Measurements from ENCODE around the gene NOA1. TPM values are rescaled to one million over a fixed set of nuclear protein-coding genes. Genes with fewer than 3 reads are reported as not detected.

The NOA1 gene
- total and polyA plus RNA-seq, 2 of the 8 experiments (the other 6 are each of a cell fraction or from before 2014, with no cell fraction given), result 24.3 to 28.1 TPM

DNA sequence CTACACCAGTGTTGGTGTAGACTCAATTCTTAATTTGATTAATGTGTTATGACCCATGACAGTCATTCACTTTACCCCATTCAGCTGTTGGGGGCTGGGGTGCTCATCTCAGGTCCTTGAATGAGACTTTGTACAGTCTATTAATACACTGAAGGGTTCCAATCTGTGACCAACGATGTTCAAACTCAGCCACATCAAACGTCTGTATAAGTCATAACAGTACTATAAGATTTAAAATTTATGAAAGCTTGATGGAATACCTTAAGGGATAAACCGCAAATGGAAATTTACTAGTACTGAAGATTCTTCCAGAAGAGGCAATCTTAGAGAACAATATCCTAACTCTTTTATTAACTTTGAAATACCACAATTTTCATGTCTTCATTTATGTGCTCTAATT is 36.0 kb downstream of the NOA1 start:
- Histone ChIP-seq H3K79me1 (ENCODE audit: low read depth, low read length) (no peaks in the 10 kb centered on the region), H4K20me1 (replicated peaks in 1 of 2; ENCODE audit: control insufficient read depth in 1 of 2, insufficient read depth in 2 of 2, low read length in 2 of 2) (no peaks in the 10 kb centered on the region), H2AK5ac (ENCODE audit: low read depth, low read length) (no peak overlapping the region), H3K4ac (replicated peaks; ENCODE audit: insufficient read length, low read depth, low read length) (no peak overlapping the region), H2BK20ac (ENCODE audit: low read length) (no peak overlapping the region), H2BK12ac (ENCODE audit: low read depth, low read length) (no peak overlapping the region), H2BK5ac (ENCODE audit: low read depth, low read length) (no peak overlapping the region), H4K8ac (ENCODE audit: extremely low read depth, insufficient read depth, low read length) (no peak overlapping the region), H2BK120ac (replicated peaks; ENCODE audit: low read depth, low read length) (no peak overlapping the region), H4K5ac (ENCODE audit: insufficient read length, low read depth, low read length) (no peak overlapping the region), H2AFZ (ENCODE audit: low read length) (no peak overlapping the region), H3K27ac (ENCODE audit: low read depth, low read length) (no peak overlapping the region), H3K23me2 (ENCODE audit: low read depth, low read length) (no peaks in the 10 kb centered on the region), H3K23ac (ENCODE audit: insufficient read length) (no peak overlapping the region), H3K9me3 (ENCODE audit: insufficient read depth in 2 of 2, low read depth in 1 of 2, low read length in 1 of 2) (no peaks in the 10 kb centered on the region), H3K9ac (replicated peaks in 1 of 4; ENCODE audit: extremely low read depth in 1 of 4, low read depth in 3 of 4, low read length in 3 of 4) (no peak overlapping the region), H3K4me3 (ENCODE audit: extremely low read depth in 1 of 4, insufficient read depth in 2 of 4, low read depth in 3 of 4, low read length in 4 of 4) (no peak overlapping the region), H3K18ac (ENCODE audit: extremely low read depth, low read length) (no peak overlapping the region), H3K27me3 (replicated peaks in 1 of 4; ENCODE audit: control insufficient read depth in 3 of 4, extremely low read depth in 1 of 4, insufficient read depth in 3 of 4, low read length in 3 of 4) (no peaks in the 10 kb centered on the region), H3K4me2 (ENCODE audit: insufficient read depth in 1 of 2, low read depth in 2 of 2, low read length in 2 of 2) (no peak overlapping the region), H3K4me1 (replicated peaks in 1 of 4; ENCODE audit: control insufficient read depth in 3 of 4, insufficient read depth in 4 of 4, low read length in 3 of 4) (no peaks in the 10 kb centered on the region), H4K91ac (replicated peaks; ENCODE audit: insufficient read length, low read length) (no peak overlapping the region), H3K14ac (ENCODE audit: insufficient read length) (no peak overlapping the region), H3K56ac (replicated peaks; ENCODE audit: insufficient read length, low read depth, low read length) (no peak overlapping the region), H2BK15ac (ENCODE audit: low read length) (no peak overlapping the region), H3K36me3 (ENCODE audit: control insufficient read depth in 2 of 4, insufficient read depth in 4 of 4, low read length in 3 of 4) (no peaks in the 10 kb centered on the region; a peak in 1 of 8 replicates), H3K79me2 (ENCODE audit: control insufficient read depth in 1 of 2, insufficient read depth in 2 of 2, low read length in 2 of 2) (no peaks in the 10 kb centered on the region)
- DNase-seq (ENCODE audit: low read depth in 1 of 2, low spot score in 2 of 2) (no peak), FAIRE-seq (no peak)
- CTCF ChIA-PET (ENCODE audit: partially characterized antibody), result interaction anchor here (1.2 to 1.4 kb wide), 2 partner anchors 8 to 208 kb away, joined by 3 read pairs; no protein-coding TSS in a partner anchor
- POLR2A ChIA-PET (ENCODE audit: partially characterized antibody), result interaction anchor here (1.1 to 2.0 kb wide), 4 partner anchors 9 to 33 kb away, joined by 3 to 6 read pairs (median 4); partner anchors contain the start of gene REST
- TF ChIP-seq GTF2F1 (IDR thresholded peaks at IDR 0.05; ENCODE audit: borderline replicate concordance, low read depth, low read length), result no peak
- TF ChIP-seq, protein P1, sequence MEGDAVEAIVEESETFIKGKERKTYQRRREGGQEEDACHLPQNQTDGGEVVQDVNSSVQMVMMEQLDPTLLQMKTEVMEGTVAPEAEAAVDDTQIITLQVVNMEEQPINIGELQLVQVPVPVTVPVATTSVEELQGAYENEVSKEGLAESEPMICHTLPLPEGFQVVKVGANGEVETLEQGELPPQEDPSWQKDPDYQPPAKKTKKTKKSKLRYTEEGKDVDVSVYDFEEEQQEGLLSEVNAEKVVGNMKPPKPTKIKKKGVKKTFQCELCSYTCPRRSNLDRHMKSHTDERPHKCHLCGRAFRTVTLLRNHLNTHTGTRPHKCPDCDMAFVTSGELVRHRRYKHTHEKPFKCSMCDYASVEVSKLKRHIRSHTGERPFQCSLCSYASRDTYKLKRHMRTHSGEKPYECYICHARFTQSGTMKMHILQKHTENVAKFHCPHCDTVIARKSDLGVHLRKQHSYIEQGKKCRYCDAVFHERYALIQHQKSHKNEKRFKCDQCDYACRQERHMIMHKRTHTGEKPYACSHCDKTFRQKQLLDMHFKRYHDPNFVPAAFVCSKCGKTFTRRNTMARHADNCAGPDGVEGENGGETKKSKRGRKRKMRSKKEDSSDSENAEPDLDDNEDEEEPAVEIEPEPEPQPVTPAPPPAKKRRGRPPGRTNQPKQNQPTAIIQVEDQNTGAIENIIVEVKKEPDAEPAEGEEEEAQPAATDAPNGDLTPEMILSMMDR (IDR thresholded peaks at IDR 0.05; ENCODE audit: control extremely low read depth in 1 of 3, insufficient read depth in 1 of 3, low read depth in 1 of 3, low read length in 3 of 3), result no peak
- WGBS, 2 experiments (ENCODE audit: extremely low coverage in 1 of 2, insufficient coverage in 1 of 2, insufficient read length in 1 of 2, insufficient replicate concordance in 2 of 2, low coverage in 1 of 2, low lambda C conversion rate in 2 of 2, missing lambda C conversion rate in 1 of 2), result 83% methylated on average over 3 of the region's 3 CpGs; no CpG with 5 or more reads in 1 of the 2 experiments

Measured in H1 (cell line).